Neuronal stem cell (in vitro differentiated cells): ENCODE measurements around the gene MLLT10.

Experiments used
- DNase-seq: peaks from one replicate; pipeline ENCODE4 v3.0.0-alpha.2; 2013; ENCODE audit warnings: low spot score
- H2AFZ ChIP-seq: one replicate; pipeline ENCODE4 v1.6.1; 2013; ENCODE audit warnings: mild to moderate bottlenecking, low read length, inconsistent platforms
- H2AK5ac ChIP-seq: 2 replicates; pipeline ENCODE4 v1.6.1; 2013; ENCODE audit warnings: low read depth, mild to moderate bottlenecking, inconsistent platforms, low read length, moderate library complexity, mixed read lengths
- H2BK120ac ChIP-seq: 2 replicates; pipeline ENCODE4 v1.6.1; 2013; ENCODE audit warnings: low read depth, mild to moderate bottlenecking, inconsistent platforms, low read length, moderate library complexity, mixed read lengths
- H2BK12ac ChIP-seq: one replicate; pipeline ENCODE4 v1.6.1; 2013; ENCODE audit warnings: low read length, inconsistent platforms
- H2BK15ac ChIP-seq: 2 replicates; pipeline ENCODE4 v1.6.1; 2013; ENCODE audit warnings: mild to moderate bottlenecking, low read length, inconsistent platforms, mixed read lengths
- H2BK5ac ChIP-seq: one replicate; pipeline ENCODE4 v1.6.1; 2013; ENCODE audit warnings: inconsistent platforms, mild to moderate bottlenecking, low read length, moderate library complexity
- H3K14ac ChIP-seq: one replicate; pipeline ENCODE4 v1.6.1; 2013; ENCODE audit warnings: low read length, inconsistent platforms
- H3K18ac ChIP-seq: 2 replicates; pipeline ENCODE4 v1.6.1; 2013; ENCODE audit warnings: low read length, inconsistent platforms
- H3K23ac ChIP-seq: 2 replicates; pipeline ENCODE4 v1.6.1; 2013; ENCODE audit warnings: low read depth, mild to moderate bottlenecking, mixed read lengths, low read length, inconsistent platforms; ENCODE audit not compliant: poor library complexity
- H3K27ac ChIP-seq: replicated peaks from 3 replicates; pipeline ENCODE4 v1.5.1; 2013; ENCODE audit warnings: low read length, inconsistent platforms
- H3K27me3 ChIP-seq, 3 experiments: 2 replicates each; pipeline ENCODE4 v1.6.1; 2013; ENCODE audit warnings: low read length in 3 of 3, mild to moderate bottlenecking in 2 of 3, inconsistent platforms in 1 of 3, low read depth in 1 of 3, mixed read lengths in 1 of 3, moderate library complexity in 1 of 3; ENCODE audit not compliant: control insufficient read depth in 3 of 3, insufficient read depth in 3 of 3
- H3K36me3 ChIP-seq, 2 donors: replicated peaks in 1 of 2; 2 replicates each; pipeline ENCODE4 v1.6.1; 2013; ENCODE audit warnings: low read length in 2 of 2; ENCODE audit not compliant: control insufficient read depth in 2 of 2, insufficient read depth in 2 of 2
- H3K4ac ChIP-seq: 2 replicates; pipeline ENCODE4 v1.6.1; 2013; ENCODE audit warnings: inconsistent platforms, mild to moderate bottlenecking, low read length, moderate library complexity
- H3K4me1 ChIP-seq, 2 donors: 1 replicate in 1 of 2; 2 replicates in 1 of 2; pipeline ENCODE4 v1.6.1; 2013; ENCODE audit warnings: low read length in 2 of 2, low read depth in 1 of 2; ENCODE audit not compliant: control insufficient read depth in 2 of 2, insufficient read depth in 1 of 2
- H3K4me2 ChIP-seq: one replicate; pipeline ENCODE4 v1.6.1; 2013; ENCODE audit warnings: mild to moderate bottlenecking, low read length, inconsistent platforms; ENCODE audit not compliant: insufficient read depth, poor library complexity, severe bottlenecking
- H3K4me3 ChIP-seq, 2 donors: 2 replicates each; pipeline ENCODE4 v1.5.1; 2013; ENCODE audit warnings: low read length in 2 of 2, mild to moderate bottlenecking in 2 of 2, inconsistent platforms in 1 of 2, moderate library complexity in 1 of 2
- H3K79me1 ChIP-seq: one replicate; pipeline ENCODE4 v1.6.1; 2013; ENCODE audit warnings: low read depth, mild to moderate bottlenecking, inconsistent platforms, low read length, moderate library complexity
- H3K9ac ChIP-seq: one replicate; pipeline ENCODE4 v1.6.1; 2013; ENCODE audit warnings: mild to moderate bottlenecking, low read depth, low read length, inconsistent platforms; ENCODE audit not compliant: poor library complexity
- H3K9me3 ChIP-seq, 2 donors: replicated peaks in 1 of 2; 2 replicates each; pipeline versions ENCODE3 to v1.6.1; 2013; ENCODE audit warnings: low read length in 2 of 2, mild to moderate bottlenecking in 2 of 2, inconsistent platforms in 1 of 2, low read depth in 1 of 2, mixed read lengths in 1 of 2, moderate library complexity in 1 of 2; ENCODE audit not compliant: control insufficient read depth in 2 of 2, insufficient read depth in 1 of 2
- H4K8ac ChIP-seq: one replicate; pipeline ENCODE4 v1.6.1; 2013; ENCODE audit warnings: low read depth, mild to moderate bottlenecking, inconsistent platforms, low read length, moderate library complexity
- H4K91ac ChIP-seq: one replicate; pipeline ENCODE4 v1.6.1; 2013; ENCODE audit warnings: low read length, low read depth, mild to moderate bottlenecking, inconsistent platforms; ENCODE audit not compliant: poor library complexity
- WGBS, 2 donors: extraction: QIAGEN DNeasy Blood & Tissue Kit; methylation state at CpG; one replicate each; pipeline ENCODE4 v1.1.7; 2013; ENCODE audit warnings: missing lambda C conversion rate in 2 of 2, mixed read lengths in 1 of 2; ENCODE audit not compliant: insufficient read length in 2 of 2, insufficient replicate concordance in 1 of 2; ENCODE audit errors: extremely low coverage in 2 of 2; 5-methylcytosine and 5-hydroxymethylcytosine counted together

Gene MLLT10

DNA sequence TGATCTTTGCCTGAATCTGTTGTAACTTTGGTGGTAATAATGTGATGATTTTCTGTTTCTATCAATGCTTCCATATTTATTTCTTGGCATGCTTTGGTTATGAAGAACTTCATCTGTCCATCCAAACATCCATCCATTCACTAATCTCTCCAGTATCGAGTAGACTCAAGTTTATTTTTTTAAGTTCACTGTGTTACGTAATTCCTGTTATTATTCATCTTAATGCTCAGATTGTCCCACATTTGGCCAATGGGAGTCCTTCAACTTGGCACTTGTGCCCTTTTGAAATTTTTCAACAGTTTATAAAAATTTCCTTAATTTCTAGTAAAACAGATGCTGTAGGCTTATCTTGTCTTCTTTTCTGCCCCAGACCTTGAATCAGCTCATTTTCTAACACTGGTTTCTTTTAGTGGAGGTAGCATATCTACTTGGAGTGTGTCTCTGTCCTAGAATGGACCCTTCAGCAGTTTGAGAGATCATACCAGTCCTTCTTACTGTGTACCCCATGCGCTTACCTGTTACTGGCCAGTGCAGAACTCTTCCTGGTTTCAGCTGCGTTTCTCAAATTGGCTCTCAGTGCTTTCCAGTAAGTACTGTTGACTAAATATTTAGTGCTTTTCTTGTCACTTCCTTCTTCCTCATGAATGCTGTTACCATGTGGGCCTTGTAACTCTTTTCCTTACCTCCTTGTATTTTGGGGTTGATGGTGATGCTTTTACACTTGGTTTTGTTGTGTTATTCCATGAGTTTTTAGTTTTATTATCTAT, 100.8 kb downstream of the MLLT10 start:
- no peak overlapping the region for H2BK5ac ChIP-seq
- H2AK5ac ChIP-seq: no peak overlapping the region
- H3K27ac ChIP-seq: no peak overlapping the region
- no peaks in the 10 kb centered on the region for H3K9me3 ChIP-seq
- H2AFZ ChIP-seq: no peak overlapping the region
- H3K18ac ChIP-seq: no peak overlapping the region
- H3K4ac ChIP-seq: no peak overlapping the region
- no peak overlapping the region for H2BK12ac ChIP-seq
- no peak overlapping the region for H3K14ac ChIP-seq
- no peak overlapping the region for H4K8ac ChIP-seq
- H3K4me1 ChIP-seq: peaks cover 8 to 22% of the 10 kb centered on the region in 2 donors
- no peak overlapping the region for H2BK15ac ChIP-seq
- no peaks in the 10 kb centered on the region for H3K27me3 ChIP-seq
- H3K4me2 ChIP-seq: no peak overlapping the region
- H3K36me3 ChIP-seq: peaks cover 2 to 72% of the 10 kb centered on the region in 2 donors
- DNase-seq: no peak
- no peak overlapping the region for H3K23ac ChIP-seq
- H3K9ac ChIP-seq: no peak overlapping the region
- no peak overlapping the region for H2BK120ac ChIP-seq
- no peaks in the 10 kb centered on the region for H3K79me1 ChIP-seq
- H3K4me3 ChIP-seq: no peak overlapping the region
- no CpG with 5 or more reads among the region's 4 CpGs for WGBS, 2 donors
- H4K91ac ChIP-seq: no peak overlapping the region

DNA sequence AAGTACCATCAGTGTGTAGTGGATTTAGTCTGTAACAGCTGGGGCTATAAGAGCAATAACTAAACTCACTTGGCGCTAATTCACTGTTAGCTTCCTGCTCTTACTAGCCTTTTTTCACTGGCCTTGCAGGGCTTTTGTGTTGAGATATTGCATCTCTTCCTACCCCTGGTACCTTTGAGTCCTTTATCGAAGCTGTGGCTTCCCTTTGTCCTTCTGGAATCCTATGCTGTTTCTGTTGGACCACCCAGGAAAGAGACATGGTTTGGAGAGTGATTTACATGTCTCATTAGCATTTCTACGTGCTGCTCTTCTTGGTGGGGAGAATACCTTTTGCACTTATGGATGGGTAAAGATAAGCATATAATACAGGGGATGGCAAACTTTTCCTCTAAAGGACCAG, 103.8 kb downstream of the MLLT10 start:
- no peak overlapping the region for H4K91ac ChIP-seq
- no peak overlapping the region for H2AFZ ChIP-seq
- H3K27me3 ChIP-seq: no peaks in the 10 kb centered on the region
- H3K14ac ChIP-seq: no peak overlapping the region
- no peak overlapping the region for H3K4me3 ChIP-seq
- no peak overlapping the region for H3K23ac ChIP-seq
- H3K9me3 ChIP-seq: no peaks in the 10 kb centered on the region
- H3K18ac ChIP-seq: no peak overlapping the region
- H2AK5ac ChIP-seq: no peak overlapping the region
- DNase-seq: peak; percentile 18
- no CpG with 5 or more reads among the region's 3 CpGs for WGBS, 2 donors
- H2BK5ac ChIP-seq: no peak overlapping the region
- H3K9ac ChIP-seq: no peak overlapping the region
- peaks cover 9 to 23% of the 10 kb centered on the region in 2 donors for H3K4me1 ChIP-seq
- no peak overlapping the region for H3K4ac ChIP-seq
- H2BK120ac ChIP-seq: no peak overlapping the region
- H2BK15ac ChIP-seq: no peak overlapping the region
- no peak overlapping the region for H2BK12ac ChIP-seq
- H3K79me1 ChIP-seq: no peaks in the 10 kb centered on the region
- H3K27ac ChIP-seq: no peak overlapping the region
- no peak overlapping the region for H4K8ac ChIP-seq
- H3K36me3 ChIP-seq: peaks cover 0 to 70% of the 10 kb centered on the region in 2 donors
- H3K4me2 ChIP-seq: no peak overlapping the region

DNA sequence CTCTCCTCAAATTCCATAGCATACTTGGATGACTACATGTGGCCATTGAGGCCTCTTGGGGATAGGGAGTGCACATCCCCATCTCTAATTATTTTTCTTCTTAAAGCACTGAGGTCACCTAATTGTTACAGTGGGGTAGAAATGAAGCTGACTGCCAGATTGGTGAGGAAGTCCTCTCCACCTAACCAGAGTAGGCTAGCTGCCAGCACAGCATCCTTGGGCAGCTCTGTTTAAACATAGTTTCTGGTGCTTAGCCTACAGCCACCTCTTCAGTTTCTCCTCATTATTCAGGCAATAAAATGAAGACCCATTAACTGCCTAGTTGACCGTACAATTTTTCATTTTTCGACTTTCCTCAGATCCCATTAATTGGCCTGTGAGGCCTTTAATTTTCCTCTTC, 104.6 kb downstream of the MLLT10 start:
- no peaks in the 10 kb centered on the region for H3K79me1 ChIP-seq
- no peak overlapping the region for H2BK12ac ChIP-seq
- H3K27ac ChIP-seq: no peak overlapping the region
- no peak overlapping the region for H4K8ac ChIP-seq
- H3K27me3 ChIP-seq: no peaks in the 10 kb centered on the region
- H3K14ac ChIP-seq: no peak overlapping the region
- H2BK5ac ChIP-seq: no peak overlapping the region
- H2BK15ac ChIP-seq: no peak overlapping the region
- H3K9me3 ChIP-seq: no peaks in the 10 kb centered on the region
- H2BK120ac ChIP-seq: no peak overlapping the region
- no peak overlapping the region for H2AFZ ChIP-seq
- no peak overlapping the region for H3K4me3 ChIP-seq
- H3K4me2 ChIP-seq: no peak overlapping the region
- no CpG with 5 or more reads among the region's 2 CpGs for WGBS, 2 donors
- H3K36me3 ChIP-seq: peaks cover 0 to 64% of the 10 kb centered on the region in 2 donors
- no peak overlapping the region for H4K91ac ChIP-seq
- no peak overlapping the region for H2AK5ac ChIP-seq
- H3K23ac ChIP-seq: no peak overlapping the region
- DNase-seq: no peak
- no peak overlapping the region for H3K18ac ChIP-seq
- H3K9ac ChIP-seq: no peak overlapping the region
- H3K4ac ChIP-seq: no peak overlapping the region
- peaks cover 9 to 23% of the 10 kb centered on the region in 2 donors for H3K4me1 ChIP-seq

DNA sequence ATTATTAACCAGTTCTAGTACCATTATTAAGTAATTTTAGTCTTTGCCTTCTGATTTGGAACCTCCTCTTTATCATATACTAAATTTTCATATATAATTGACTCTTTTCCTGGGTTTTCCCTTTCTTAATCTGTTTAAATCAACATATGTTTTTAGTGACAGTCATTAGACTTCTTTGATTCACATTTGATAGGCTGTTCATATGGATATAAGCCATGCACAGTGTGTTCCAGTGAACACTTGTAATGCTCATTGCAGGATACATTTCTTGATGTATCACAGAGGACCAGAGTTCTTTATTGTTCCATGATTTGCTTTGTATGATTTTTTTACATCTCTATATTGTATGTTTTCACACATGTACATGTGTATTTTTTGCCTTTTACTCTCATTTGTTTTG, 114.0 kb downstream of the MLLT10 start:
- H3K14ac ChIP-seq: no peak overlapping the region
- H3K23ac ChIP-seq: no peak overlapping the region
- no peak overlapping the region for H3K18ac ChIP-seq
- no peak overlapping the region for H3K4me2 ChIP-seq
- H2BK12ac ChIP-seq: no peak overlapping the region
- H3K79me1 ChIP-seq: no peaks in the 10 kb centered on the region
- no peak overlapping the region for H2AFZ ChIP-seq
- H2BK15ac ChIP-seq: no peak overlapping the region
- H3K4me3 ChIP-seq: no peak overlapping the region
- no peak overlapping the region for H4K8ac ChIP-seq
- DNase-seq: no peak
- H3K4ac ChIP-seq: no peak overlapping the region
- H3K27me3 ChIP-seq: no peaks in the 10 kb centered on the region
- no peak overlapping the region for H3K27ac ChIP-seq
- no peak overlapping the region for H2AK5ac ChIP-seq
- peaks cover 0 to 57% of the 10 kb centered on the region in 2 donors for H3K36me3 ChIP-seq
- no peak overlapping the region for H4K91ac ChIP-seq
- no peak overlapping the region for H3K9ac ChIP-seq
- peaks cover 0 to 3% of the 10 kb centered on the region in 2 donors for H3K9me3 ChIP-seq
- H2BK120ac ChIP-seq: no peak overlapping the region
- H2BK5ac ChIP-seq: no peak overlapping the region
- H3K4me1 ChIP-seq: no peaks in the 10 kb centered on the region
